Activated gamma-delta T cell (primary cell): Measurements from ENCODE around the gene PDZRN3.

ENCODE experiments used
- DNase-seq: peaks from one replicate; lab custom pipeline; 2025; lab: John Stamatoyannopoulos, UW

The PDZRN3 gene

GRCh38 chr3:73418681-73419080, 206.1 kb downstream of the PDZRN3 start:
- no peak for DNase-seq

DNA sequence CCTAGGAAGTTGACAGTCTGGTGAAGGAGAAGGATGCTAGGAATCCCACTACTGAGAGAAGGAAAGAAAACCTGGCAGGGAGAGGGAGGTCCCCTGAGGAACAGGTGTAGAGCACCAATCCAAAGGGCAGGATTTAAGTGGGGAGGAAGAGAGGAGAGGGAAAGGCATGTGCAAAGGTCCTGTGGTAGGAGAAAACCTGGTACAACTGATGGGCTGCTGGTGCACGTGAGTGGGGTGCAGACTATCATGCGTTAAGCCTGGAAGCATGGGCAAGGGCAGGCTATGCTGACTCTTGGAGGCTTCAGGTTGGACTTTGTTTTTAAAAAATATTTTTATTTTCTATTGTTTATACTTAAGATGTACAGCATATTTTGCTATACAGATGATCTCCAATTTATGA, 209.6 kb downstream of the PDZRN3 start:
- DNase-seq, result no peak

DNA sequence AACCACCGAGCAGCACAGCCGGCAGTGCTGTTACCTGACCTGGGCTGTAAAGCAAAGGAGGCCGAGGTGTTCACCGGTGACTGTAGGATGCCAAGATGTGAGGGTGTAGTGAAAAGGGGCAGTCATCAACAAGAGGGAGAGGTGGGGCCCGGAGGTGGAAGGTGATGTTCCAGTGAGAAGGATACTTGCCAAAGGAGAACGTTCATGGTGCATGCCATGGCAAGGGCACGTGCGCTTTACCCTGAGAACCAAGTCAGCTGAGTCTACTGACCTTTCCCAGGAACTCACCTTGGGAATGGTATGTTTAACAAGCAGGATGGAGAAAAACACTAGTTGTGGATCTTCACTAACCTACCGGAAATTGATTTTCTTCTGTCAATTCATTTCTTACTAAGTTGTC, 211.1 kb downstream of the PDZRN3 start:
- no peak for DNase-seq

- no peak for DNase-seq
Measured at GRCh38 chr3:73411993-73412392, 212.7 kb downstream of the PDZRN3 start.

DNA sequence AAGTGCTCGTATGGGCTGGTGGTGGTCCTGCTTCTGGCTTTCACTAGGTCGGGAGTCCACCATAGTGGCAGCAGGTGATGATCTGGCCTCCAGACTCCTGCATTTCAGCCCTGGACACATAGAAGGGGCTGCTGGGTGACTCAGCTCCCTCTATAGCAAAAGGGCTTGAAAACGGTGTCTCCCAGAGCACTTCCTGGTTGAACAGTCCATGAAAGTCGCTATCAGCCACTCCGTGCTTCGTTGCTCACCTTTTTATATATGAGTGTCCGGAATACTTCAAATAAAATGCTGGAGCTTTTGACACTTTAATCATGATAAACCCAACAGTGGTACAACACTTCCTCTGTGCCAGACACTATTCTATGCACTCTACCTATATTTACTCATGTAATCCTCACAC, 213.2 kb downstream of the PDZRN3 start:
- no peak for DNase-seq

DNA sequence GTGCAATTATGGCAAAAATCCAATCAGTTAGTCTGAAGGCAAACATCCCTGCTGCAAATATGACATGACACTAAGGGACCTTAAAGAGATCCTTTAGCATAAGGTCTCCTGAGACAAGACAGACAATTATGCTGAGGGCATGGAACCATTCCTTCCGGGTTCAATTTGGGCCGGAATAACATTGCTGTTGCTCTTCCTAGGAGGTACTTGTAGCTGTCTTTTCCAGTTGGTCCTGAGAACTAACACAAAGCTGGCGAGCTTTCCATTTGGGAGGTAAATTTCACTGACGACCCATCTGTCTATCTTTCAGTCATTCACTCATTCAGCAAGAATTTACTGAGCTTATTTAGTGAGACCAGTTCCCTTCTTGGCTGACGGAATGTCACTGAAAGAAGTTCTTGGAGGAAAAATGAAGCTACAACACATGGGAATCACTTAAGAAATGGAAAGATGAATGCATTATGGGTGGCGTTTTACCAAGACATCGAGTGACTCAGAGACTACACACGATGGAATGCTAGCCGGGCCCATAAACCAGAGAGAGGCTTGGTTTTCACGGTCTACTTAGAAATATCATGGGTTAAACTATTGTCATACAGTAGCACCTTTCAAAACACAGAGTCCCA, 215.5 kb downstream of the PDZRN3 start:
- no peak for DNase-seq

DNA sequence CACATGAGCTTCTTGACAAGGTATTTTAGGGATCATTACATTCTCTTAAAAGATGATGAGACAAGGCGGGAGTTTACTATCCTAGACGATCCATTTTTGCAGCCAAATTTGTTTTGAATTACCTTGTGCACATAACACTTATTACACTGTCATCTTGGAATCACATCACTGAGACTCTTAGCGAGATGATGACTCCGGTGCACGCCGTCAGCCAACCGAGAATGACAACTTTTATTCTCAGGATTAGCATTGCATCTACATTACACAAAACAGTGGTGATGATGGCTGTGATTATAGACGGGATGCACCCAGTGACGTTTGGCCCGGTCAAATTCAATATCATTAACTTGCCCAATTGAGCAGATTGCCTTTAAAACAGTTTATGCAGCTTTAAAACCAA, 216.1 kb downstream of the PDZRN3 start:
- DNase-seq, result no peak

DNA sequence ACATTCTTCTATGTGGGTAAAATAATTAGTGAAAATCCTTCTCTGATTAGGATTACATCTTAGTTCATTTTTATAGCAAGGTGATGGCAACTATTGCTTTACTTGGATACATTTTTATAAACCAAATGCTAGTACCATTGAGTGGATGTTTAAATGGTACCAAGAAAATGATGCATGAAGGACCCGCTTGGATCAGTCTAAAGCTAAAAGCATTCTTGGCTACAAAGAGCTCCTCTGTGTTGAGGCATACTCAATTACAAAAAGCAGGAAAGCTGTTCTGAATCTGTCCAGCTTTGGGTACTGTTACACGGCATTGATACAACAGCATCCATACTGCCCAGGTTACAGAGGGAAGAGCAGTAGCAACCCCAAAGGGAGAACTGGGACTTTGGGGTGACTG, 217.2 kb downstream of the PDZRN3 start:
- DNase-seq, result no peak

GRCh38 chr3:73405853-73406252, 218.9 kb downstream of the PDZRN3 start:
- DNase-seq, result no peak

GRCh38 chr3:73405000-73405399, 219.7 kb downstream of the PDZRN3 start:
- DNase-seq, result no peak

DNA sequence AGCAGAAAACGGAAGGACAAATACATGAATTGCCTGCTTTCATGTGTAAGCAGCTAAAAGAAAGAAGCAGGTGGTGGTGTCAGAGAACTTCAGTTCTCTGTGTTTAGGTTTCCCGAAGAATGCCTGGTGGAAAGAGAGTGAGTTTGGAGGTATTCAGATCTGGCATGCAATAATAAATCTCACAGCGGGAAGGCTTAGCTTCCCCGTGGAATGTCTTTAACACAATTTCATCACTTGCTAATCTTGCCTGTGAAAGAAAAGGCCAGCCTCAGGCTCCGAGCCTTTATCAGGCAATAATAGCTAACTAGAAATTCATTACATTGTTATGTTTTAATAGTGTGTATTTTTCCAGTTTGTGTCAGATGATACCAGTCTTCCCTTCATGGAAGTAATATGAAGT, 220.3 kb downstream of the PDZRN3 start:
- no peak for DNase-seq

DNA sequence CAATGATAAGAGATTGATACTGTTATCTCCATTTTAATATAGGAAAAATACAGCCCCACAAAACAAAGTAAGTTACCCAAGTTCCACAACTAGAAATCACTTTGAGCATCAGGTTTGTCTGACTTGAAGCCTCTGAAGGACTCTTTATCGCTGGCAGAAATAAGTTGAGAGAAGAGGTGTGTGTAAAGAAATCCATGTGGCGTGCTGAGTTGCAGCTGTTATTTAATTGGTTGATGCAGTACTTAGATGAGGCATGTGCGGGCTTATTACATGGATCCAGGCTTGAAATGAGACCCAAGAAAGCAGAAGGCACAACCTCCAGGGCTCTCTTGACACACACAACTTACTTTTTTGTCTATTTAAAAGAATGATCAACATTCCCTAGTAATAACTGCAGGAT, 221.3 kb downstream of the PDZRN3 start:
- no peak for DNase-seq

DNA sequence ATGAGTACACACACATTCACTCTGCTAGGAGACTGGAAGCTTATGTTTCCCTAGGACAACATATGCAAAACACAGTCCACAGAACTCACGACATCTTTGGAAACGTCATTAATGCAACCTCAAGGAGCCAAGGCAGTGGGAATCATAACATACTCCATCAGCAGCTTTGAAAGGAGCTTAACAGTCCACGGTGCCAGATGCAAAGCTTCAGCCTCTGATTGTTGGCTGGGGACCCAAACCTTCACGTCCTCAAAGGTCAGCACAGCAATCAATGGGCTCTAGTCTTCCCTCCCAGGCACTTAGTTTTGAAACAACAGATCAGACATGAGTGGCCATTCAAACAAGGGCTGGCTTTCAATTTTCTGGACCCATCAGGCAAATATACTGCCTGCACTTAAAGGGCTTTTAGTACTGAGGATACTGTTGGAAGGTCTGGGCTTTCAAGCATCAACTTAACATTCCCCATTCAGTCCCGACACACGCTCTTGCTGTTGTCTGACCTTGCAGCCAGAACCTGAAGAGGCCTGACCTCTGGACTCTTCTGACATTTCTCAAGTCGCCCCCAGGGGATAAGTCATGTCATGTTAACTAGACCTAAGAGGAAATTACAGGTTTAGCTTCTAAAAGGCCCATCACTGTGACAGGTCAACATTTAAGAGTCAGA, 223.0 kb downstream of the PDZRN3 start:
- DNase-seq, result no peak

GRCh38 chr3:73401059-73401458, 223.7 kb downstream of the PDZRN3 start:
- no peak for DNase-seq

DNA sequence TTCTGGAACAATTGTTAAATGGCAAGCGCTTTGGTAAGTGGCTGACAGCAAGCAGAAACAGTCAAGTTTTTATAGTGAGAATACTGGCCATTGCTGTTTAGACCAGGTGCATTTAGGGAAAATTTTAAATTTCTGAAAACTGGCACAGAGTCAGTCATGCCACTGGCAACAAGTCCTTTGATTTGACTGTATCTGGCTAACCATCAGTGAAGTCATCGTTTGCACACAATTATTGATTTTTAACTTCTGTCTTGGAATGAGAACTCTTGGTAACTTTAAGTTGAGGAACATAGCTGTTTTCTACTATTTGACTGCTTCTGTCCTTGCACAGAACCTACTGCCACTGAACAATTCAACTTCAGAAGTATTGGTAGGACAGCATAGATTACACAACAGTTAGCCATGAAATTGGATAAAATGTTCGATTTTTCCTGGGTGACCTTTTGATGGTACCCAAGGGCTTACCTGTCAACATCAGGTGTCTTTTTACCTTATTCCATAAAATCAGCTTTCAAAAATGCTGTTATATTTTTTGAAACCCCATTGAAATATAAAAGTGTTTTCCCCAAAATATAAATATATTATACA, 225.0 kb downstream of the PDZRN3 start:
- no peak for DNase-seq

DNA sequence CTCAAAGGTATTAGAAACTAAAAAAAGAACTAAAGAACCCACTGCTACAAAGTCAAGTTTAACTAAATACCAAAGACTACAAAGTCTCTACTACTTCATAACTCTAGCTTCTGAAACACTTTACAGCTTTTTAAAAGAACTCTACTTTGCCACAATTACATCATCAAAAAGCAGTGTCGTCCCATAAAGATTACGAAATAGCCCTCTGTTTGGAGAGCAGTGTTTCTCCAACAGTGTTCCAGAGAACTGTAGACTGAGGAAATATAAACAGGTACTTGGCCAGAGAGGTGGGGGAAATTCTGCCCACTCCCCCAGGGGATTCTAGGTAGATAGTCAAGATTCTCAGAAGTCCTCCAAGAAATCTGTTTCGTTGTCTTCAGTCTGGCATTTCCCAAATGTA, 225.6 kb downstream of the PDZRN3 start:
- DNase-seq, result no peak

DNA sequence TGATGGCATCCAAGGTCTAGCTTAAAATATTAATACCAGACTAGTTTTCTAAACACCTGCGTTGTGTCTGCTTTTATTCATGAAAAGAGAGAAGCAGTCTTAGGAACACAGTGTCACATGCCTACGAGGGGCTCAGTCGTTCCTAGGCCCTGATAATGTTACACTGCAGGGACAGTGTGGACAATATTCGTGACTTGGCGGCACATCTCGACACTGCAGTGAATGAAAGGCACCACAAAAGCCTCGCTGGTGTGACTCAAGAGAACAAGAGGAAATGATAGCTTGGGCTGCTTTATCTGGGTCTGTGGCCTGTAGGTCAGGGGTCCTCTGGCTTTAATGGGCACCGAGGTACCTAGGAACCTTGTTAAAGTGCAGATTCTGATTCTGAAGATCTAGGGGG, 226.7 kb downstream of the PDZRN3 start:
- no peak for DNase-seq

GRCh38 chr3:73394240-73394639, 230.5 kb downstream of the PDZRN3 start:
- no peak for DNase-seq

- DNase-seq, result no peak
Measured at GRCh38 chr3:73393005-73393404, 231.7 kb downstream of the PDZRN3 start.

DNA sequence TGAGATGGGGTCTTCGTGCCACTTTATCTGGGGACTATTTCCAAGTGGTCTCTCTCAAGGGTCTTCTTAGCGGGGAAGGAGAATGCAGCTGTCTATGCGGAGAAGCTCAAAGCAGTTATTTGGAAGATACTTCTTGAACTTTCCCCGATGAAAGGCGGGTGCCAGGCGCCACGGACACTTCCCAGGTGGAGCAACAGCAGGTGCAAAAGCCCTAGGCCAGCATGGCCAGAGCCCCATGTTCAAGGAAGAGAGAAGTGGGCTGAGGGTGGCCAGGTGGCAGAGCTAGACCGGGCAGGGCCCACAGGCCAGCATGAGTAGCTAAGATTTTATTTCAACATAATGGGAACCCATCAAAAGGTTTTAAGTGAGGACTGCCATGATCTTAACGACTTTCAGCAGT, 232.8 kb downstream of the PDZRN3 start:
- no peak for DNase-seq

- DNase-seq, result no peak
Measured at GRCh38 chr3:73389928-73390327, 234.8 kb downstream of the PDZRN3 start.

DNA sequence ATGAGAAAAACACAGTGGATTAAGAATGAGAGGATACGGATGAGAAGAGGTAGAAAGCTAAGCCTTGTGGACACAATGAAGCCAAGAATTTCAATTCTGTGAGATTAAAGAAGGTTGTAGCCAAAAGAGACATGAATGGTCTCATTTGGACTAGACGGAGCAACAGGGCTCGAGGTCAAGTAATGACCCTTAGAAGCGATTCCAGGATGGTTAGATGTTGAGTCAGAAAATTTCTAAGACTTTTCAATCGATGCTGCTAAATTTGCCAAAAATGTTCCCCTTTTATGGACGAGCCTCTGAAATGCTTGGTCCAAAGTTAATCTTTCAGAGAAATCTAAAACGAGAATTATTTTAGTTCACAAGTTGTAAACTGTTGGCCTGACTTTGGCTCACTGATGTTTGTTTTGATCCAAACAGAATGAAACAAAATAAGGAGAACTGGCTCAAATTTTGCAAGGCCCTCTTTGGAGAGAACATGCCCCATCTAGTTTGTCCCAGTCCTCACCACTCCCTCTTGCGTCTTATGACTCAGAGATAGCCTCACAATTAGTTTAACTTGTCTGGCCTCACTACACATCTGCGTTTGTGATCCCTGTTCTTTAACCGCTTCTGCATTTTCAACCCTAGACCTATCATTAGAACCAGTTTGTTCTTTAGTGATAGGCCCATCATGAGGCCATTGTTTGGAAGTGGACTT, 235.5 kb downstream of the PDZRN3 start:
- DNase-seq, result no peak

DNA sequence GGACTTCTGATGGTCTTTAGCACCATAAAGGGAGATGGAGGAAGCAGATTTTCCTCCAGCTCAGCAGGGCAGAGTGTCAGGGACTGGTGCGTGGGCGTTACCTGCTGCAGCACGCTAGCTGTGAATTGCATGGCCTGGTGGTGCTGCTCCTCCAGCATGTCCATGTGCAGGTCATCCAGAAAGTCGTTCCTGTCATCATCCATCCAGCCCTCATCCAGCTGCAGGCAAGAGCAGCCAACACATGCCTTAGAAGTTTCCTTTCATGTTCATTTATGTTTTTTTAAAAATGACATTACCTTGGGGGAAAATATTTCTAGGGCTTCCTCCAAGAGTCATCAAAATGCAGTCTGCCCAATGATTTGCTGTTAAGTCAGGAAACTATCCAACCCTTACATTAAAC, 239.2 kb downstream of the PDZRN3 start:
- DNase-seq, result no peak
